NCI-H1417 (cell line): ENCODE data around the gene ZBTB47.
A peak's percentile ranks its signal among the peaks of the same experiment; 100 is the strongest.

ENCODE experiments used
- DNase-seq, 3 experiments: peaks; one replicate each; lab custom pipeline; 2025; lab: John Stamatoyannopoulos, UW

Gene ZBTB47

GRCh38 chr3:42665050-42665878 is 11.8 kb downstream of the ZBTB47 start:
- DNase-seq = no peak

GRCh38 chr3:42666022-42666421 is 12.5 kb downstream of the ZBTB47 start:
- DNase-seq = no peak

GRCh38 chr3:42666577-42666998 is 13.1 kb downstream of the ZBTB47 start:
- no peak for DNase-seq

GRCh38 chr3:42667096-42667522 is 13.6 kb downstream of the ZBTB47 start:
- no peak for DNase-seq

- DNase-seq = peak; percentile 21 to 74 (median 66)
These were observed 14.3 kb downstream of the ZBTB47 start for GRCh38 chr3:42667523-42668412.

GRCh38 chr3:42668413-42668760 is 14.9 kb downstream of the ZBTB47 start:
- no peak for DNase-seq

GRCh38 chr3:42668793-42669217 is 15.3 kb downstream of the ZBTB47 start:
- no peak for DNase-seq

GRCh38 chr3:42670051-42670576 is 16.6 kb downstream of the ZBTB47 start:
- no peak for DNase-seq

- DNase-seq = no peak
These were observed 17.2 kb downstream of the ZBTB47 start for GRCh38 chr3:42670670-42671069.

- no peak for DNase-seq
These were observed 19.0 kb downstream of the ZBTB47 start for GRCh38 chr3:42672515-42672914.

- no peak for DNase-seq
These were observed 19.6 kb downstream of the ZBTB47 start for GRCh38 chr3:42673082-42673481.

GRCh38 chr3:42674146-42674545 is 20.6 kb downstream of the ZBTB47 start:
- DNase-seq = no peak

GRCh38 chr3:42675909-42676308 is 22.4 kb downstream of the ZBTB47 start:
- DNase-seq = no peak

- DNase-seq = no peak
These were observed 24.9 kb downstream of the ZBTB47 start for GRCh38 chr3:42678447-42678846.

- no peak for DNase-seq
These were observed 26.8 kb downstream of the ZBTB47 start for GRCh38 chr3:42680271-42680670.

- no peak for DNase-seq
These were observed 27.3 kb downstream of the ZBTB47 start for GRCh38 chr3:42680806-42681205.

- DNase-seq = no peak
These were observed 28.0 kb downstream of the ZBTB47 start for GRCh38 chr3:42681361-42682038.

GRCh38 chr3:42682301-42683070 is 29.0 kb downstream of the ZBTB47 start:
- DNase-seq = no peak

- DNase-seq = peak in 1 of 3 experiments; percentile 1
These were observed 30.5 kb downstream of the ZBTB47 start for GRCh38 chr3:42683875-42684598.

- DNase-seq = no peak
These were observed 31.3 kb downstream of the ZBTB47 start for GRCh38 chr3:42684632-42685362.
